GM10248 (cell line): ENCODE results near the gene IQCN.

Experiments
- CTCF ChIA-PET: fragments of 300-600 bp; sonication (Branson Sonifier 250); formaldehyde crosslinking; extraction: SDS; loops from one replicate; lab custom pipeline; 2021; ENCODE audit warnings: antibody characterized with exemption; lab: Yijun Ruan, JAX
- POLR2A ChIA-PET: fragments of 350-650 bp; sonication (Branson Sonifier 250); formaldehyde crosslinking; extraction: SDS; loops from one replicate; lab custom pipeline; 2020; ENCODE audit warnings: antibody characterized with exemption; lab: Yijun Ruan, JAX
- DNase-seq: peaks from one replicate; pipeline ENCODE4 v3.0.0; 2012; ENCODE audit errors: extremely low spot score
- TF ChIP-seq, protein P1 (sequence below): IDR thresholded peaks from 2 replicates; pipeline ENCODE4 v1.5.1; 2012; ENCODE audit warnings: mild to moderate bottlenecking, low read depth; ENCODE audit errors: extremely low read depth, missing control alignments, control extremely low read depth

The IQCN gene

DNA sequence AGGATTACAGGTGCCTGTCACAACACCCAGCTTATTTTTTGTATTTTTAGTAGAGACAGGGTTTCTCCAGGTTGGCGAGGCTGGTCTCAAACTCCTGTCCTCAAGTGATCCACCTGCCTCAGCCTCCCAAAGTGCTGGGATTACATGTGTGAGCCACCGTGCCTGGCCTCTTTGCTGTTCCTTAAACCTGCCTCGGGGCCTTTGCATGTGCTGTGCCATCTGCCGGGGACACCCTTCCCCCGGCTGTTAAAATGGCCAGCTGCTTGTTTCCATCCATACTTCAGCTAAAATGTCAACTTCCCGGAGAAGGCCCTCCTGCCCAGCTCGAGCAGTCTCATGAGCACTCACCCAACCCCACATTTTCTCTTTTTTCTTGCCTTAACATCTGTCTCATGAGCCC is 29.0 kb downstream of the IQCN start:
- POLR2A ChIA-PET, result interaction anchor here (0.6 kb wide), 1 partner anchor 31 kb away, joined by 4 read pairs; no protein-coding TSS in a partner anchor

GRCh38 chr19:18239303-18239702 is 34.9 kb downstream of the IQCN start:
- TF ChIP-seq, protein P1, sequence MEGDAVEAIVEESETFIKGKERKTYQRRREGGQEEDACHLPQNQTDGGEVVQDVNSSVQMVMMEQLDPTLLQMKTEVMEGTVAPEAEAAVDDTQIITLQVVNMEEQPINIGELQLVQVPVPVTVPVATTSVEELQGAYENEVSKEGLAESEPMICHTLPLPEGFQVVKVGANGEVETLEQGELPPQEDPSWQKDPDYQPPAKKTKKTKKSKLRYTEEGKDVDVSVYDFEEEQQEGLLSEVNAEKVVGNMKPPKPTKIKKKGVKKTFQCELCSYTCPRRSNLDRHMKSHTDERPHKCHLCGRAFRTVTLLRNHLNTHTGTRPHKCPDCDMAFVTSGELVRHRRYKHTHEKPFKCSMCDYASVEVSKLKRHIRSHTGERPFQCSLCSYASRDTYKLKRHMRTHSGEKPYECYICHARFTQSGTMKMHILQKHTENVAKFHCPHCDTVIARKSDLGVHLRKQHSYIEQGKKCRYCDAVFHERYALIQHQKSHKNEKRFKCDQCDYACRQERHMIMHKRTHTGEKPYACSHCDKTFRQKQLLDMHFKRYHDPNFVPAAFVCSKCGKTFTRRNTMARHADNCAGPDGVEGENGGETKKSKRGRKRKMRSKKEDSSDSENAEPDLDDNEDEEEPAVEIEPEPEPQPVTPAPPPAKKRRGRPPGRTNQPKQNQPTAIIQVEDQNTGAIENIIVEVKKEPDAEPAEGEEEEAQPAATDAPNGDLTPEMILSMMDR, result no peak
- POLR2A ChIA-PET, result no interaction called here
- CTCF ChIA-PET, result interaction anchor here (1.1 to 3.8 kb wide), 7 partner anchors 11 to 150 kb away, joined by 3 to 23 read pairs (median 4); partner anchors contain the start of gene RAB3A
- DNase-seq, result no peak

More for the DNA sequence above, 29.0 kb downstream of the IQCN start:
- CTCF ChIA-PET, result interaction anchor here (0.9 to 15.1 kb wide), 6 partner anchors 7 to 133 kb away, joined by 3 to 228 read pairs (median 4); partner anchors contain the start of gene RAB3A
- no peak for DNase-seq
- TF ChIP-seq, protein P1, result no peak

GRCh38 chr19:18234194-18234593 is 40.1 kb downstream of the IQCN start:
- TF ChIP-seq, protein P1, result no peak
- no peak for DNase-seq
- ChIA-PET POLR2A (interaction anchor here (0.5 kb wide), 1 partner anchor 82 kb away, joined by 4 read pairs; no protein-coding TSS in a partner anchor), CTCF (interaction anchor here (1.0 to 4.5 kb wide), 5 partner anchors 10 to 154 kb away, joined by 3 to 59 read pairs (median 5); a partner anchor contains a TSS)

GRCh38 chr19:18233224-18233825 is 40.9 kb downstream of the IQCN start:
- CTCF ChIA-PET, result interaction anchor here (1.0 to 4.5 kb wide), 8 partner anchors 9 to 155 kb away, joined by 3 to 59 read pairs (median 4); a partner anchor contains a TSS
- peak; percentile 78 for DNase-seq
- TF ChIP-seq, protein P1, result no peak
- POLR2A ChIA-PET, result interaction anchor here (0.5 to 0.6 kb wide), 2 partner anchors 43 to 83 kb away, joined by 3 to 4 read pairs; no protein-coding TSS in a partner anchor

DNA sequence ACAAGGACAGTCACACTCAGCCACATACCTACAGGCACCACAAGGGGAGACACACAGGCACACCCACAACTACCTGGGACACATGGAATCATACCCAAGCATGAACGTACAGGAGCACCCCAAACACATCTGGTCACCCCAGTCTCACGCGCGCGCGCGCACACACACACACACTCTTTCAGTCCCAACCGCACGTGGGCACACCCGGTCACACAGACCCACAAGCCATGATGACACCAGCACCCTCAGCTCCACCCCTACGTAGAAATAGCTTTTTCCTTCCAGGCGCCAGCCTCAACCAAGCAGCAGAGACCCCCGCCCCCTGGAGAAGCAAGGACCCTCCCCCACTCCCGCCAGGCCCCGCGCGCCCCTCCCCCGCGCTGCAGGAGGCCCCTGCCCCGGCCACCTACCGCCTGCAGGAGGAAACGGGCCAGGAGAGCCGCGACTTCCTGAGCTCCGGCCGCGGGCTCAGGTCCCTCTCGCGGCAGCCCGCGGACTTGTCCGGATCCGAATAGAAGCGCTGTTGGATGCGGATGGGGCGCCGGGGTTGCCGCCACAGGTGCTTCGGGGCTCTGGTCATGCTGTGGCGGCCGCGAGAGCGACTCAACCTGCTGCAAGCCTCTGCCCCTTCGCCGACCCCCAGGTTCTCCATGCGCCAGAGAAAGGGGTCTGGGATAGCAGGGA is 41.6 kb downstream of the IQCN start:
- no peak for DNase-seq

More for the DNA sequence above, 41.6 kb downstream of the IQCN start:
- ChIA-PET CTCF (interaction anchor here (1.0 to 4.5 kb wide), 10 partner anchors 8 to 155 kb away, joined by 3 to 59 read pairs (median 4); partner anchors contain the start of gene RAB3A), POLR2A (interaction anchor here (0.6 kb wide), 1 partner anchor 44 kb away, joined by 3 read pairs; no protein-coding TSS in a partner anchor)
- TF ChIP-seq, protein P1, result no peak
